GM19025 (cell line): ENCODE results near the gene KRTAP4-12.
"Not testable (repeated sequence)": the region's sequence is repeated elsewhere in the genome, so short reads cannot be mapped to it uniquely, and the experiment has no call there.

Experiments
- ATAC-seq: cut with Tn5 transposase; IDR thresholded peaks from one replicate; pipeline ENCODE4 v1.9.1; 2021; ENCODE audit warnings: mild to moderate bottlenecking, low read depth, moderate library complexity; ENCODE audit not compliant: unreplicated experiment

The KRTAP4-12 gene

DNA sequence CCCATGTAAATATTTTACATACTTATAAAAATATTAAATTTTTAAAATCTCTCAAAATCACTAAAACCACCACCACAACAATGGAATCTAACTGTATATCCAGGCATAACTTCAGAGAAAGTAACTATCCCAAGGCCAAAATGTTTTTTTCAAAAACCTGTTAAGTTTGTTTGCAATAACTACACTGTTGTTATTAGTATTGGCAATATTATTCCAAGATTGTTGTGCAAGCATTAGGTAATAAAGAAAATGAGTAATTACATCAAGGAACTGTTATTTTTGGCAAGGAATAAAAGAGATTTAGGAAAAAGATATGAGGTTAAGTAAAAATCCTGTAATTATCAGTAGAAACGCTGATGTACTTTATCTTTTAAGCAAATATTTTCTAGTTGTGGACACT lies 3.4 kb upstream of the KRTAP4-12 start:
- no peak for ATAC-seq

DNA sequence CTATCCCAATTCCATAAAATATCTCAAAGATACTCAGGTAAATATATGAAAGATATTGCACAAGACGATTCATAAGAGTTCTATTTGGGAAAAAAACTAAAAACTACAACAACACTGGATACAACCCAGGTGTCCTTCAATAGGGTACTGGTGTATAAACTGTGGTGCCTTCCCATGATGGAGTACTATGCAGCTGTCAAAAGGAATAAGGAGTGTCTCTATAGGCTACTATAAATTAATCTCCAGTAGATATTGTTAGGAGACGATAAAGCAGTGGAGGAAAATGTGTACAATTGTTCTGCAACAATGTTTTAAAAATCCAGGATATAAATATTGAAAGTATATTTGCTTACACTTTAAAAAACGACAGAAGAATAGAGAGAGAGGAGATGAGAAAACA lies 2.4 kb upstream of the KRTAP4-12 start:
- ATAC-seq: no peak

DNA sequence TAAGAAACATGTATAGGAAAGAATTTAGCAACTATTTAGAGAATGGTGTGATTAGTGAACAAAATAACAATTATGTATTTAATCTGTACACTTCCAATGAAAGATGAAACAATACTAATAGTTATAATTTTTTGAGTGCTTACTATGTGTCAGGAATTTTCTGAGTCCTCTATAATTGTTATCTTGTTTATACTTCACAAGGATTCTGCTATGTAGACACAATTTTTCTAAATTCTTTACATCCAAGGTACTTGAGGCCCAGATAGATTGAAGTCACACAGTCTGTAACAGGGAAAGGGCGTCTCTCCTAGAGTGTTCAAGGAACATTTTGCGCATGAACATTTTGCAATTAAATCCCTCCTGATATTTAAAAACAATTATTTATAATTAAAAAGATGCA lies 1.1 kb upstream of the KRTAP4-12 start:
- no peak for ATAC-seq

DNA sequence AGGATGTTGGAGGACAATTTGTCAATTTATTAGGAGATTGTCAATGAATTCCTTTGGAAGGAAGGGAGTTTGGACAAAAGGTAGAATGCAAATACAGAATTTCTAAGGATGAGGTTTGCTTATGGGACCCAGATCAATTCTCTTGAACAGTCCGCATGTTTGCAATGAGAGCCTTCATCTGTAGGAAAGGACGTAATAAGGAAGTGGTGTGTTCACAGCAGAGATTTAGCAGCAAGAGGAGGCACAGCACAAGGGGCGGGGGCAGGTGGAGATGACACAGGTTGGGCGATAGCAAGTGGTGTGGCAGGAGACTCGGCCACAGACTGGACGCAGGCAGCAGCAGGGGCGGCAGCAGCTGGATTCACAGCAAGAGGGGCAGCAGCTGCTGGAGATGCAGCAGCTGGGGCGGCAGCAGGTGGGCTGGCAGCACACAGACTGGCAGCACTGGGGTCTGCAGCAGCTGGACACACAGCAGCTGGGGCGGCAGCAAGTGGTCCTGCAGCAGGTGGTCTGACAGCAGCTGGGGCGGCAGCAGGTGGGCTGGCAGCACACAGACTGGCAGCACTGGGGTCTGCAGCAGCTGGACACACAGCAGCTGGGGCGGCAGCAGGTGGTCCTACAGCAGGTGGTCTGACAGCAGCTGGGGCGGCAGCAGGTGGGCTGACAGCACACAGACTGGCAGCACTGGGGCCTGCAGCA lies 541 bp downstream of the KRTAP4-12 start:
- ATAC-seq: not testable (repeated sequence)

DNA sequence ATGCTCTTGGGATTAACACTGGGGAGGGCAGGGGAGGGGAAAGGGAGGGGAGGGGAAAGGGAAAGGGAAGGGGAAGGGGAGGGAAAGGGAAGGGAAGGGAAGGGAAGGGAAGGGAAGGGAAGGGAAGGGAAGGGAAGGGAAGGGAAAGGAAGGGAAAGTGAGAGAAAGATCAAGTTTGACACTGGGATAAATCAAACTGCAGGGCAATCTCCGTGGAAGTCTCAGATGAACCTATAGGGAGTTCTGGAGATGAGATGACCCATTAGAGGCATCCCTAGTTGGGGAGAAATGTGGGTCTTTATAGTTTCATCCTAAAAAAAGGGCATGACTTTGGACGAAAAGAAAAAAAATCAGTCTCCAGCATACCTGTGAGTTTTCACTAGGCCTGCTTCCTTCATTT lies 2.2 kb downstream of the KRTAP4-12 start:
- no peak for ATAC-seq

DNA sequence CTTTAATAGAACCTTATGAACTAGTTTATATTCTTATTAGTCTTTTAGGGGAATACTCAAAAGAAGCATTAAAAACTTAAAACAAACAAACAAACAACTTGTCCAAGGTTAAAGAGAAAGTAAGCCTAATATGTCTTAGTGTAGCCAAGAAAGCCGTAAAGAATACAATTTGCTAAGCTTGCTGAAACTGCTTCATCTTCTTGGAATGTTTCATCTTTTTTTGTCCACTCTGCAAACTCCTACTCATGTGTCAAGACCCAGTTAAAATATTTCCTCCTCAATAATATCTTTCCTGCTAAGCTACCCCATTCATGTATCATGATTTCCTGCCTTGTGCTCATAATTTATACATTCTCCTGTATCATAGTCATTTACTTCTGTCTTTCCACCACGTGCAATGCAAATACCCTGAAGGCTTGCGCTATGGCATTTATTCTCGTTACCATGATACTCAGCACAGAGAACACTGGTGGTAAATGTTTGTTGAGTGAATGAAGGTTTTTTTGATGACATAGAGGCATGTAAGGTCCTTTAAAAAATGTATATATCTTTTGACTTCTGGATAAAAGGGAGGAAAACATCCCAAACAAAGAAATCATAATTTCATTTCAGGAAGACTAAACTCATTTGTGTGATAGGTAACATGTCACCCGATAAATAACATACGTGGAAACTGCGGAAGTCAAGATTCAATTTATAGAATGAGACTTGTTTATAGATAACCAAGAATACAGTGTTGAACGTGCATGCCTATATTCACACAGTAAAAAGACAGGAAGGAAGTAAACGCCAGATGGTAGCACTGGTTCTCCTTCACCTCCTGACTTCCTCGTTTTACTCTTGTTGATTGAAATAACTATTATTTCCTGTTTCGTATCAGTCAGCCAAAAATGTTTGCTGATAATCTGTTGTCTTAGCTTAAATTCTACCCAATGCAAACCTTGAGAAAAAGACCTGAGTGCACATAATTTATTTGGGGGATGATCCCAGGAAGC lies 4.0 kb downstream of the KRTAP4-12 start:
- not testable (repeated sequence) for ATAC-seq

DNA sequence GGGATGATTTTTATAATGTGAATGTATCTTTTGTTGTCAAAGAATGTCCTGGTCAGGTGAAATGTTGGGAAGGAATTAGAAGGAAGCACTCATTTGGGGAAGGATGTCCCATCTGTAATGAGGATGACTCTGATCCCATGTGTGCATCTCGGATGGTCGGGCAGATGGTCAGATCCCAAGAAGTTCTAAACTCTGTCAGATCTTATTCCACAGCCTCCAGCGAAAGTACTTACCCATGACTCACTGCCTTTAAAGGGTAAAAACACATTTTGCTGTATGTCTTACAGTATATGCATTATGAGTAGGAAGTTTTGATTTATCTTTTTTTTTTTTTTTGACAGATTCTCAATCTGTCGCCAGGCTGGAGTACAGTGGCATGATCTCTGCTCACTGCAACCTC lies 5.3 kb downstream of the KRTAP4-12 start:
- ATAC-seq: no peak

DNA sequence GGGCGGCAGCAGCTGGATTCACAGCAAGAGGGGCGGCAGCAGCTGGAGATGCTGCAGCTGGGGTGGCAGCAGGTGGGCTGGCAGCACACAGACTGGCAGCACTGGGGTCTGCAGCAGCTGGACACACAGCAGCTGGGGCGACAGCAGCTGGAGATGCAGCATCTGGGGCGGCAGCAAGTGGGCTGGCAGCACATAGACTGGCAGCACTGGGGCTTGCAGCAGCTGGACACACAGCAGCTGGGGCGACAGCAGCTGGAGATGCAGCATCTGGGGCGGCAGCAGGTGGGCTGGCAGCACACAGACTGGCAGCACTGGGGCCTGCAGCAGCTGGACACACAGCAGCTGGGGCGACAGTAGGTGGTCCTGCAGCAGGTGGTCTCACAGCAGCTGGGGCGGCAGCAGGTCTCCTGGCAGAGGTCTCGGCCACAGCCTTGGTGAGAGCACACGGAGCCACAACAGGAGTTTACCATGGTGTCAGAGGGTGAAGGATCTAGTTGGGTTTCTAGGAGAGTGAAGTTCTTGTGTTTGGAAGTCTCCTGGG lies 6.1 kb downstream of the KRTAP4-12 start, which contains the start of gene KRTAP4-11:
Gene KRTAP4-11, minus strand, starts transcription at position 528 of the 541 bp plus-strand sequence. Its CDS starts 58 bp downstream, at position 470.
- not testable (repeated sequence) for ATAC-seq

DNA sequence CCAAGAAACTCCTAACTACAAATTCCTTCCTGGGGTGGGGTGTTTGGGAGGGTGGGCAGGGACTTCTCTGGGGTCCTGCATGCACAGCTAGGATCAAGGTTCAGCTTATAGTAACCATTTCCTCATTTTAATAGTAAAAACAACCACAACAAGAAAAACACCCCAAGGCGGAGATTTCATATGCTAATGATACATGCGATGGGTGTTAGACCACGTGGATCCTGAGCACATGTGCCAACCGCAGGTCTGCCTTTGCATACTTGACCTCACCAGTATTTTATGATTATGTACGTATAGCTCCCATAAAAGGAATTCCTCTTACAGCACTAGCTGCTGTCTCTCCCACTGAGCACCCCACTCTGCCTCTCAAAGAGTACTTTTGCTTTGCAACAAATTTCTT lies 7.7 kb downstream of the KRTAP4-12 start:
- ATAC-seq: no peak

DNA sequence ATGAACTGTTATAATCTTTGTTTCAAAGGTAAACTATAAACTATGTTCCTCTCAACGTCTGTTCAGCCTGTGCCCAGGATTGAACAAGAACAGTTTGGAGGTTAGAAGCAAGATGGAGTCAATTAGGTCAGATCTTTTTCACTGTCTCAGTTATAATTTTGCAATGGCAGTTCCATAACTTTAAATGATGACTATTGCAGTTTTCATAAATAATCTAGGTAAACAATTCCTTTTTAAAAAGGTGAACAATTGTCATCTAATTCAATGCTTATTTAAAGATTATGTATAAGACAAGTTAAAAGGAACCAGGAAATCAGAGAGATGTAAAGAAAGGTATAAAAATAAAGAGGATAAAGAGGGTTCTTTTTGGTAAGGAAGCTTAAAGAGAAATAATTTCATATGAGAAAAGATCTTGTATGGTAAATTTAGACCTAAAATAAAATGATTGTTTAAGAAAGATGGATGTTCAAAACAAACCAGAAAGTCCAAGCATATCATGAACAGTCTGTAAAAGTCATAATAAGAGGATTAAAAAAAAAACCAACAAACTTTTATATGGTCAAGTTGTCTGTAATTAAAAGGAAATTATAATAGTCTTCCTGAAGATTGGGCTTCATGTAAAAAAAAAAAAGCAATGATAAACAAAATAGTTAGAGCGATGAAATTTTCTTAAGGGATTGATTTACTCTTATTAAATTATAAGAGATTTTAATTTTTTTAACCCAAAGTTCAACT lies 12.7 kb downstream of the KRTAP4-12 start:
- no peak for ATAC-seq

DNA sequence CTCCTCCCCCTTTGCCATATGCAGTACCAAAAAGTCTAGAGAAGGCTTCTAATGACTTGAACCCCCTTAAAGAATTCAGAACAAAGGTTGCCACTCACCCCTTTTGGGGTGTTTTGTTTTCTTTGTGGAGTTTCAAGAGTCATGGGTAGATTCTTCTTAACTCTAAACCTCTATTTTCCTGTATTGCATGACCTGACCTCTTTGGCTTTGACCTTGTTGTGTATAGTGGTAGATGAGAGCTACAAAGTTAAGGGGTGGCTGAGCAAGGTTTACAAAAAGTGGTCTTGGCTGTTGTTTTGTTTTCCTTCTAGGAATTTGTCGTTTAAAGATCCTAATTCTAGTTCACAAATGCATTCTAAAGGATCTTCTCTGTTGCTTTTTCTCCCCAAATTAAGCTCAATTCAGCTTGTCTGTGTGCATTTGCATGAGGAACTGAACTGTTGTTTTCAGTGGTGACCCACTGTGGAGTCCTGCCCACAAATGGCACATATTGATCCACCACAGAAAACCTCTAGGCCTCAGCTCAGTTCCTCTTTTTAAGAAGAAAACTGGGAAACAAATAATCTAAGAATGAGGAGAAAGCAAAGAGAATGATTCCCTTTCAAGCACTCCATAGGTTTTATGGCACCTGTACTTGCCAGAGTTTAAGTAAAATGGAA lies 15.1 kb downstream of the KRTAP4-12 start:
- ATAC-seq: not testable (repeated sequence)

DNA sequence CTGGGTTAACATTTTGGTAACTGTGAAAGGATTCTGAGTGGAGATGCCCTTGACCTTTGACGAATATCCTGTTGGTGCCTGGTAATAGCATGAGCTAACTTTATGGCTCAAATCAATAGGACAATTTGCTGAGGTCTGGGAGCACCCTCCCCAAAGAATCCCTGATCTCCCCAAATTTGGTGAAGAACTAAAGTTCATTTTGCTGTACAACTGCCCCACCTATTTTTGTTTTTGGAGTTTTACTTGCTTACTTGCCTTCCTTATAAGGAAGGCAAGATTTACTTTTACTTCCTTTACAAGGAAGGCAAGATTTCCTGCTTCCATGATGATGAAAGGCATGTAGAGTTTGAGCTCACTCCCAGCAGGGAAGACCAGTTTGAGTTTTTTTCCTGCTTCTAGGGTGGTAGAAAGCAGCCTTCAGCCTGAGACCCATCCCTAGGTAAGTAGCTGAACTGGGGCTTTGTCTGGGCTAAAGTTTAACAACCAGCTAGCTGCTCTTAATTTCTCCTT lies 16.0 kb downstream of the KRTAP4-12 start:
- ATAC-seq: no peak

DNA sequence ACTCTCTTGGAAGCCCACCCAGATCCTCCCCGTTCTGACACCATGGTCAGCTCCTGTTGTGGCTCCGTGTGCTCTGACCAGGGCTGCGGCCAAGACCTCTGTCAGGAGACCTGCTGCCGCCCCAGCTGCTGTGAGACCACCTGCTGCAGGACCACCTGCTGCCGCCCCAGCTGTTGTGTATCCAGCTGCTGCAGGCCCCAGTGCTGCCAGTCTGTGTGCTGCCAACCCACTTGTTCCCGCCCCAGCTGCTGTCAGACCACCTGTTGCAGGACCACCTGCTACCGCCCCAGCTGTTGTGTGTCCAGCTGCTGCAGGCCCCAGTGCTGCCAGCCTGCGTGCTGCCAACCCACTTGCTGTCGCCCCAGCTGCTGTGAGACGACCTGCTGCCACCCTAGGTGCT lies 18.6 kb downstream of the KRTAP4-12 start, which contains the start of gene KRTAP4-9:
Gene KRTAP4-9, plus strand, starts transcription at position 43 of the 400 bp plus-strand sequence. Its CDS starts 0 bp downstream, at position 43.
- ATAC-seq: not testable (repeated sequence)

DNA sequence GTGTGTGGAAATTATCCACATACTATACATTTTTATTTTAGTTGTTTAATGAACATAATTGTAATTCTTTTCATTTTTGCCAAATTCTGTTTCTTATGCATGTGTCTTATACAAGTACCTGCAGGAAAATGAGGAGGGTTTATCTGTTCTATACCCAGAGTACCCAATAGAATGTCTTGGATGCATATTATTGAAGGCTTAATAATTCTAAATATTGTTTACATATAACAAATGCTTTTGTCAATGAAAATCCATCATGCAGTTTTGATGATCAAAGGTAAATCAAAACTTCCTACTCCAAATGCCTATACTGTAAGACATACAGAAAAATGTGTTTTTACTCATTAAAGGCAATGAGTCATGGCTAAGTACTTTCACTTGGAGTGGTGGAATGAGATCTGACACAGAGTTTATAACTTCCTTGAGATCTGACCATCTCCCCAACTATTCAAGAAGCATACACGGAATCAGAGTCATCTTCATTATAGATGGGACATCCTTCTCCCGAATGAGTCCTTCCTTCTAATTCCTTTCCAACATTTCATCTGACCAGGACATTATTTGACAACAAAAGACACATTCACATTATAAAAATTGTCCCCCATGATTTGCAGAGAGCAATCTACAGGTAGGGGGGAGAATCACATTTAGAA lies 19.5 kb downstream of the KRTAP4-12 start:
- ATAC-seq: not testable (repeated sequence)

DNA sequence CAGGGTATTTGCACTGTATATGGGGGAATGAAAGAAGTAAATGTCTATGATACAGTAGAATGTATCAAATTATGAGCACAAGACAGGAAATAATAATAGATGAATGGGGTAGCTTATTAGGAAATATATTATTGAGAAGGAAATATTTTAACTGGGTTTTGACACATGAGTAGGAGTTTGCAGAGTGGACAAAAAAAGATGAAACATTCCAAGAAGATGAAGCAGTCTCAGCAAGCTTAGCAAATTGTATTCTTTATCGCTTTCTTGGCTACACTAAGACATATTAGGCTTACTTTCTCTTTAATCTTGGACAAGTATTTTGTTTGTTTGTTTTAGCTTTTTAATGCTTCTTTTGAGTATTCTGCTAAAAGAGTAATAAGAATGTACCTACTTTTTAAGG lies 20.1 kb downstream of the KRTAP4-12 start:
- no peak for ATAC-seq

DNA sequence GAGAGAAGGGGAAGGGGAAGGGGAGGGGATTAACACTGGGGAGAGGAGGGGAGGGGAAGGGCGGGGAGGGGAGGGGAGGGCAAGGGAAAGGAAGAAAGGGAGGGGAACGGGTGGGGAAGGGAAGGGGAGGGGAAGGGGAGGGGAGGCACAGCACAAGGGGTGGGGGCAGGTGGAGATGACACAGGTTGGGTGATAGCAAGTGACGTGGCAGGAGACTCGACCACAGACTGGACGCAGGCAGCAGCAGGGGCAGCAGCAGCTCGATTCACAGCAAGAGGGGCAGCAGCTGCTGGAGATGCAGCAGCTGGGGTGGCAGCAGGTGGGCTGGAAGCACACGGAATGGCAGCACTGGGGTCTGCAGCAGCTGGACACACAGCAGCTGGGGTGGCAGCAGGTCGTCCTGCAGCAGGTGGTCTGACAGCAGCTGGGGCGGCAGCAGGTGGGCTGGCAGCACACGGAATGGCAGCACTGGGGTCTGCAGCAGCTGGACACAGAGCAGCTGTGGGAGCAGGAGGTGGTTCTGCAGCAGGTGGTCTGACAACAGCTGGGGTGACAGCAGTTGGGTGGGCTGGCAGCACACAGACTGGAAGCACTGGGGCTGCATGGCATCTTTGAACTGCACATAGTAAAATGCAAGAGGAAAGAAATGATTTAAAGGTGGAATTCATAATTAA lies 22.3 kb downstream of the KRTAP4-12 start, which contains the start of gene KRTAP4-16:
Gene KRTAP4-16, minus strand, starts transcription at position 624 of the 674 bp plus-strand sequence. Its CDS starts 0 bp downstream, at position 624.
- ATAC-seq: no peak

DNA sequence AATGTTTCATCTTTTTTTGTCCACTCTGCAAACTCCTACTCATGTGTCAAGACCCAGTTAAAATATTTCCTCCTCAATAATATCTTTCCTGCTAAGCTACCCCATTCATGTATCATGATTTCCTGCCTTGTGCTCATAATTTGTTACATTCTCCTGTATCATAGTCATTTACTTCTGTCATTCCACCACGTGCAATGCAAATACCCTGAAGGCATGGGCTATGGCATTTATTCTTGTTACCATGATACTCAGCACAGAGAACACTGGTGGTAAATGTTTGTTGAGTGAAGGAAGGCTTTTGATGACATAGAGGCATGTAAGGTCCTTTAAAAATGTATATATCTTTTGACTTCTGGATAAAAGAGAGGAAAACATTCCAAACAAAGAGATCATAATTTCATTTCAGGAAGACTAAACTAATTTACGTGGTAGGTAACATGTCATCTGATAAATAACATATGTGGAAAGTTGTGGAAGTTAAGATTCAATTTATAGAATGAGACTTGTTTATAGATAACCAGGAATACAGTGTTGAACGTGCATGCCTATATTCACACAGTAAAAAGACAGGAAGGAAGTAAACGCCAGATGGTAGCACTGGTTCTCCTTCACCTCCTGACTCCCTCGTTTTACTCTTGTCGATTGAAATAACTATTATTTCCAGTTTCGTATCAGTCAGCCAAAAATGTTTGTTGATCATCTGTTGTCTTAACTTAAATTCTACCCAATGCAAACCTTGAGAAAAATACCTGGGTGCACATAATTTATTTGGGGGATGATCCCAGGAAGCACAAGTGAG lies 24.1 kb downstream of the KRTAP4-12 start:
- not testable (repeated sequence) for ATAC-seq

DNA sequence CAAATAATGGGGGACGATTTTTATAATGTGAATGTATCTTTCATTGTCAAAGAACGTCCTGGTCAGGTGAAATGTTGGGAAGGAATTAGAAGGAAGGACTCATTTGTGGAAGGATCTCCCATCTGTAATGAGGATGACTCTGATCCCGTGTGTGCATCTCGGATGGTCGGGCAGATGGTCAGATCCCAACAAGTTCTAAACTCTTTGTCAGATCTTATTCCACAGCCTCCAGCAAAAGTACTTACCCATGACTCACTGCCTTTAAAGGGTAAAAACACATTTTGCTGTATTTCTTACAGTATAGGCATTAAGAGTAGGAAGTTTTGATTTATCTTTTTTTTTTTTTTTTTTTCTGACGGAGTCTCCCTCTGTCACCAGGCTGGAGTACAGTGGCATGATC lies 25.5 kb downstream of the KRTAP4-12 start:
- ATAC-seq: no peak
